HG03066 (cell line): Measurements from ENCODE around the gene TBC1D3L.
"Not testable (repeated sequence)": the region's sequence is repeated elsewhere in the genome, so short reads cannot be mapped to it uniquely, and the experiment has no call there.

ENCODE experiments used
- ATAC-seq: cut with Tn5 transposase; IDR thresholded peaks from one replicate; pipeline ENCODE4 v1.9.1; 2021; ENCODE audit warnings: low read depth; ENCODE audit not compliant: unreplicated experiment

The TBC1D3L gene

GRCh38 chr17:37988960-37989359 lies at the start of gene TBC1D3L:
TBC1D3L (minus strand) TSS chr17:37989060; CDS start chr17:37987520, 1,540 bp downstream.
- not testable (repeated sequence) for ATAC-seq

DNA sequence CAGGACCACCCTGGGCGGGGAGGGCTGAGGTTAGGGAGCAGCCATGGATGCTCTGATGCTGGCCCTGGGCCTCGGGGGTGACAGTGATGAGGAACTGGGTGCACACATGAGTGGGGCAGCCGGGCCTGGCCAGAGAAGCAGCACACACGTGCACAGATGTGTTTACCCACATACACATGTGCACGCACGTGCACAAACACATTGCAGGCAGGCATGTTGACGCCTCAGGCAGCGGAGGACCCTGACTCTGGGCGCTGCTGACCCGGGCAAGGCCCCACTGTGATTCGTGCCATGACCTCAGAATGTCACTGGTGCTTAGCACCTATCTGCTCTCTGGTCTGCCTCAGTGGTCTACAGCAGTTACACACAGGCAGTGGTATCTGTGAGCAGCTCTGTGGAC lies 14.8 kb upstream of the TBC1D3L start, which contains the start of gene TBC1D3D:
Gene TBC1D3D (plus strand): TSS at position 301 of the 400 bp plus-strand sequence. CDS start 1,585 bp downstream, outside the sequence.
- not testable (repeated sequence) for ATAC-seq
